ENCODE measurements around the gene ZNHIT1. TPM values are rescaled to one million over a fixed set of nuclear protein-coding genes. Genes with fewer than 3 reads are reported as not detected.

ZNHIT1 gene
- total and polyA plus RNA-seq, 8 donors, result 25.7 to 92.3 (median 35.5) TPM

DNA sequence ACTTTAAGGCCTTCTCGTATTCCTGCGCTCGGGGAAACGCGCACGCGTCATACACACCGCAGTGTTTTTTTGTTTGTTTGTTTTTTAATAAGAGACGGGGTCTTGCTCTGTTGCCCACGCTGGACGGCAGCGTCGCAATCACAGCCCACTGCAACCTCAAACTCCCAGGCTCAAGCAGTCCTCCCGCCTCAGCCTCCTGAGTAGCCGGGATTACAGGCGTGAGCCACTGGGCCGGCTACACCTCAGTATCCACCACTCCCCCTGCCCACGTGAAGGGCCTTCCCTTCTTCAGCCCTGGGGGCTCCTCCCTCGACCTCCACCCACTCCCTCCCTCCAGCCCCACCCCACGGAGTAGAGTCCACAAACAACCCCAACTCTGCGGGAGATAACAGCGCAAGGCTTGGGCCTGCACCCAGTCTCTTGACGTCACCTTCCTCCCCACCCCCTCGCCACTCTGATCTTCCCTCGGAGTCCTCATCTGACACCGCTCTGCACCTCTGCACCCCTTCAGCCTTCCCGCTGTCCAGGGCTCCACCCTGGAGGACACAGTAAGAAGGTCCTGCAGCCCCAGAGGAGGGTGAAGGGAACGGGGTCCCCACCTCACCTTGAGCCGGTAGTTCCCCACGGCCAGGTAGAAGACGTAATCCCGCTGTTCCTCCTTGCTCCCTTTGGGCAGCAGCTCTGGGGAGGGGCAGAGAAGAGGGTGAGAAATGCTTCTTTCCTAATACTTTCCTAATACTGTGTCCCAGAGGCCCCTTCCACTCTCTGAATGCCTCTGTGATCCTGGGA is 22.5 kb downstream of the ZNHIT1 start:
- WGBS, 2 donors, result 90% methylated on average over 32 of the region's 32 CpGs
- ATAC-seq (no peak), DNase-seq (peak in 1 of 6 donors; percentile 46), FAIRE-seq (no peak)
- no peak overlapping the region for H3K27ac ChIP-seq
- intact Hi-C loops (cut with DNase I), result no loop called here
- no peak for TF ChIP-seq CTCF (IDR thresholded peaks at IDR 0.05)
- no peaks in the 10 kb centered on the region for H3K27me3 ChIP-seq
- H3K9me3 ChIP-seq, result no peaks in the 10 kb centered on the region
- H3K4me1 ChIP-seq, result peaks cover 0 to 11% (median 2%) of the 10 kb centered on the region in 3 donors
- peaks cover 0 to 8% (median 0%) of the 10 kb centered on the region in 3 donors for H3K36me3 ChIP-seq
- no peak overlapping the region for H3K4me3 ChIP-seq

- no peak for FAIRE-seq
- Histone ChIP-seq H3K9me3 (no peaks in the 10 kb centered on the region), H3K36me3 (peaks cover 0 to 8% (median 0%) of the 10 kb centered on the region in 3 donors), H3K4me3 (no peak overlapping the region), H3K4me1 (peaks cover 0 to 14% (median 8%) of the 10 kb centered on the region in 3 donors), H3K27ac (no peak overlapping the region), H3K27me3 (no peaks in the 10 kb centered on the region)
- ATAC-seq, result no peak
- DNase-seq, result no peak
- intact Hi-C loops (cut with DNase I), result no loop called here
- 89 to 93% methylated on average over 12 of the region's 12 CpGs for WGBS, 2 donors
- TF ChIP-seq CTCF (IDR thresholded peaks at IDR 0.05), result no peak
Measured at GRCh38 chr7:101241015-101241363, 23.0 kb downstream of the ZNHIT1 start.

GRCh38 chr7:101241443-101242349 is 23.7 kb downstream of the ZNHIT1 start:
- no peaks in the 10 kb centered on the region for H3K9me3 ChIP-seq
- 87 to 90% methylated on average over 16 of the region's 16 CpGs for WGBS, 2 donors
- H3K36me3 ChIP-seq, result peaks cover 0 to 8% (median 0%) of the 10 kb centered on the region in 3 donors
- H3K27ac ChIP-seq, result no peak overlapping the region
- H3K27me3 ChIP-seq, result no peaks in the 10 kb centered on the region
- peaks cover 0 to 14% (median 9%) of the 10 kb centered on the region in 3 donors for H3K4me1 ChIP-seq
- no peak for FAIRE-seq
- no peak for ATAC-seq
- intact Hi-C loops (cut with DNase I), result no loop called here
- H3K4me3 ChIP-seq, result no peak overlapping the region
- no peak for TF ChIP-seq CTCF (IDR thresholded peaks at IDR 0.05)
- DNase-seq, result no peak

DNA sequence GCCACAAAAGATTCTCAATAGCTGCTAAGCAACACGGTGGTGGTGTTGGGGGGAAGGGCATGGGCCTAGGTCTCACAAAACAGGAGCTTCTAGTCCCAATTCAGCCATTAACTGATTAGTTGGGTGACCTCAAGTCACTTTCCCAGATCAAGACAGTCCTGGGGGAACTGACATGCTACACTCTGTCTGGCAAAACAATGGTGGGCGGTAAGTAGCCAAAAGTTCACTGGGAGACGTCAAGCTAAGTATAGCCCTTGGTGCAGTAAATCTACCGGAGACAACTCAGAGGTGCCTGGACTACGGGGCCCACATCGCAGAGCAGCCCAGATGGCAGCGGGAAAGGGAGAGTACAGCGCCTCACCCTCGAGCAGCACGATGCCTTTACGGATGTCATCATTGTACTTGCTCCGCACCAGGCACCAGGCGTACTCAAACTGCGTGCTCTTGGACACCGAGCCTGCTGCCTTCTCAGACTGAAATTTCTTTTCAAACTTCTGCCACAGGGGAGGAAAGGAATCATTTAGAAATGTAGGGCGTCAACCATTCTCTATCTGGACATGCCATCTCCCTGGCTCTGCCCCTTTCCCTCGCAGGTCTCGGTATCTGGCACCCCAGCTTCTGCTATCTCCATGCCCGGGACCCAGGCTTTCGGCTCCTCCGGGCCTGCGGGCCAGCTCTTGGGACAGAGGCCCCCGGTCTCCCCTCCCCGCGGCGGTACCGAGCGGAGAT is 25.8 kb downstream of the ZNHIT1 start:
- FAIRE-seq (no peak), ATAC-seq (peak in 1 of 4 donors; percentile 0), DNase-seq (peak in 1 of 6 donors; percentile 55)
- H3K4me1 ChIP-seq, result peaks cover 0 to 14% (median 9%) of the 10 kb centered on the region in 3 donors
- 19% methylated on average over 28 of the region's 28 CpGs for WGBS, 2 donors
- H3K27me3 ChIP-seq, result no peaks in the 10 kb centered on the region
- peak overlapping the region; percentile 75 to 94 (median 79) for H3K4me3 ChIP-seq
- TF ChIP-seq CTCF (IDR thresholded peaks at IDR 0.05), result no peak
- H3K36me3 ChIP-seq, result peaks cover 0 to 8% (median 0%) of the 10 kb centered on the region in 3 donors
- peak overlapping the region; percentile 69 to 98 (median 90) for H3K27ac ChIP-seq
- intact Hi-C loops (cut with DNase I), result no loop called here
- H3K9me3 ChIP-seq, result no peaks in the 10 kb centered on the region

Measured in pancreas (tissue), 10 donors.